ENCODE results near the gene NPHS2.

GRCh38 chr1:179541774-179542173 is 34.0 kb downstream of the NPHS2 start:
- TF ChIP-seq CTCF (IDR thresholded peaks at IDR 0.05) (no peak), POLR2A (IDR thresholded peaks at IDR 0.05) (no peak), POLR2AphosphoS5 (IDR thresholded peaks at IDR 0.05) (no peak), EP300 (IDR thresholded peaks at IDR 0.05) (no peak)

All from suprapubic skin (tissue), 4 donors.